ENCODE measurements around the gene ABCB6.
A peak's percentile ranks its signal among the peaks of the same experiment; 100 is the strongest.

ABCB6 gene

GRCh38 chr2:219254590-219255201, 35.9 kb upstream of the ABCB6 start:
- ChIA-PET POLR2A (ENCODE audit: low non-redundant PET) (interaction anchor here (1.7 to 4.9 kb wide), 3 partner anchors 9 to 24 kb away, joined by 6 to 35 read pairs (median 10); partner anchors contain the start of genes DNAJB2, GLB1L and STK16), CTCF (interaction anchor here (2.4 to 3.2 kb wide), 2 partner anchors 23 to 40 kb away, joined by 18 to 20 read pairs; no protein-coding TSS in a partner anchor)
- no peak for DNase-seq (ENCODE audit: low spot score)
- H3K27ac ChIP-seq: no peak overlapping the region
- no peak for TF ChIP-seq CTCF (conservative IDR thresholded peaks at IDR 0.05; ENCODE audit: low read depth)

- peak within 1 kb of the TSS; percentile 98 for H3K27ac ChIP-seq
- POLR2A ChIA-PET (ENCODE audit: low non-redundant PET): interaction anchor here (0.6 to 4.9 kb wide), 5 partner anchors 9 to 463 kb away, joined by 3 to 35 read pairs (median 6); partner anchors contain the start of genes DNAJB2, GLB1L and STK16
- TF ChIP-seq CTCF (conservative IDR thresholded peaks at IDR 0.05; ENCODE audit: low read depth): no peak
- peak; percentile 92 for DNase-seq (ENCODE audit: low spot score)
- CTCF ChIA-PET: interaction anchor here (0.6 to 3.2 kb wide), 7 partner anchors 23 to 94 kb away, joined by 3 to 22 read pairs (median 4); partner anchors contain the start of gene DNAJB2
Measured at GRCh38 chr2:219253753-219254589, 35.2 kb upstream of the ABCB6 start, which contains the start of gene TUBA4A. TSS of gene TUBA4A (minus strand) at chr2:219253918. CDS start at chr2:219253858, 60 bp downstream.

- peak; percentile 72 for DNase-seq (ENCODE audit: low spot score)
- POLR2A ChIA-PET (ENCODE audit: low non-redundant PET): interaction anchor here (0.6 to 4.9 kb wide), 11 partner anchors 9 to 463 kb away, joined by 3 to 35 read pairs (median 4); partner anchors contain the start of genes DNAJB2 and OBSL1
- H3K27ac ChIP-seq: peak within 1 kb of the TSS; percentile 98
- no peak for TF ChIP-seq CTCF (conservative IDR thresholded peaks at IDR 0.05; ENCODE audit: low read depth)
- CTCF ChIA-PET: interaction anchor here (0.6 to 3.2 kb wide), 8 partner anchors 25 to 94 kb away, joined by 3 to 22 read pairs (median 6); partner anchors contain the start of gene DNAJB2
Measured at GRCh38 chr2:219252900-219253752, 34.4 kb upstream of the ABCB6 start, which contains the start of gene TUBA4B. TSS of gene TUBA4B (plus strand) at chr2:219253243. CDS start at chr2:219253408, 165 bp downstream.

GRCh38 chr2:219252570-219252899, 33.8 kb upstream of the ABCB6 start:
- CTCF ChIA-PET: interaction anchor here (0.6 to 2.5 kb wide), 4 partner anchors 26 to 45 kb away, joined by 3 to 22 read pairs (median 13); partner anchors contain the start of gene DNAJB2

GRCh38 chr2:219252084-219252483, 33.3 kb upstream of the ABCB6 start:
- ChIA-PET CTCF (interaction anchor here (1.4 to 2.5 kb wide), 3 partner anchors 26 to 46 kb away, joined by 7 to 22 read pairs (median 19); partner anchors contain the start of gene DNAJB2), POLR2A (ENCODE audit: low non-redundant PET) (interaction anchor here (0.6 to 4.9 kb wide), 6 partner anchors 21 to 319 kb away, joined by 3 to 35 read pairs (median 6); partner anchors contain the start of genes DNAJB2 and OBSL1)
- no peak for TF ChIP-seq CTCF (conservative IDR thresholded peaks at IDR 0.05; ENCODE audit: low read depth)
- DNase-seq (ENCODE audit: low spot score): peak; percentile 45
- peak overlapping the region; percentile 98 for H3K27ac ChIP-seq

More at GRCh38 chr2:219252570-219252899, 33.8 kb upstream of the ABCB6 start:
- DNase-seq (ENCODE audit: low spot score): peak; percentile 17
- H3K27ac ChIP-seq: peak overlapping the region; percentile 98
- POLR2A ChIA-PET (ENCODE audit: low non-redundant PET): interaction anchor here (0.6 to 4.9 kb wide), 11 partner anchors 8 to 319 kb away, joined by 3 to 35 read pairs (median 4); partner anchors contain the start of genes DNAJB2 and OBSL1
- no peak for TF ChIP-seq CTCF (conservative IDR thresholded peaks at IDR 0.05; ENCODE audit: low read depth)
